Measurements from ENCODE around the gene SRPK2.
A peak's percentile ranks its signal among the peaks of the same experiment; 100 is the strongest.

SRPK2 gene

GRCh38 chr7:105246256-105246655 is 142.5 kb downstream of the SRPK2 start:
- Histone ChIP-seq H3K27ac (peak overlapping the region; percentile 10), H3K9me3 (no peaks in the 10 kb centered on the region), H3K36me3 (no peaks in the 10 kb centered on the region), H3K4me3 (ENCODE audit: low read depth in 1 of 2, low read length in 1 of 2) (no peak overlapping the region), H3K4me1 (ENCODE audit: control insufficient read depth in 1 of 2, insufficient read depth in 1 of 2, low read depth in 1 of 2, low read length in 1 of 2) (peaks cover 0 to 8% of the 10 kb centered on the region in 2 experiments), H3K27me3 (no peaks in the 10 kb centered on the region)
- TF ChIP-seq CTCF (IDR thresholded peaks at IDR 0.05): no peak

DNA sequence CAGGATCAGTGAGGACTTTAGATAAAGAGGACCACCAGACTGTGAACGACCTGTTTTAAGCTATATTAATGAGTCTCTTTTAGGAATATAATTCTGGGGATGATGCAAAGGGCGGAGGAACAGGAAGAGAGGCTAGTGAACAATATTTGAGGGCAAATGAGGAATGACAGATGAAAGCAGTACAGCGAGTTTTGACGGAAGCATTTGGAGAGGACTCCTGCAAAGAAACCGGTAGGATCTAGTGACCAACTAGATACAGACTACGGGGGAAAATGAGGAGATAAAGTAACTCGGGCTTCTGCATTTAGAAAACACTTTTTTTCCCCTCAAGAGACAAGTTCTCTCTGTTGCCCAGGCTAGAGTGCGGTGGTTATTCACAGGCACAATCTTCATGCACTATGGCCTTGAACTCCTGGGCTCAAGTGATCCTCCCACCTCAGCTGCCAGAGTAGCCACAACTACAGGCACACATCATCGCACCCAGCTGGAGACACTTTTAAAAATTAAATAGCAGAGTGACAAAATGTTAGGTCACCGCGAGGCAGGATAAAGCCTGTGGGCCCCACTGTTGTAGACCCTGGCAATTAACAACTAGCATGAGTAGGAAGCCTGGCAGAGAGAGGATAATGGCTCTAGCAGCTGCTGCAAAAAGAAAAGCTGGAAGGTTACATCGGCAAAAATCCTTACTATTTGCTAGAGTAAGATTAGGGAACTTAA is 143.2 kb downstream of the SRPK2 start:
- no peak for TF ChIP-seq CTCF (IDR thresholded peaks at IDR 0.05)
- Histone ChIP-seq H3K4me3 (ENCODE audit: low read depth in 1 of 2, low read length in 1 of 2) (no peak overlapping the region), H3K27me3 (no peaks in the 10 kb centered on the region), H3K4me1 (ENCODE audit: control insufficient read depth in 1 of 2, insufficient read depth in 1 of 2, low read depth in 1 of 2, low read length in 1 of 2) (peaks cover 0 to 8% of the 10 kb centered on the region in 2 experiments), H3K9me3 (no peaks in the 10 kb centered on the region), H3K36me3 (no peaks in the 10 kb centered on the region), H3K27ac (peak overlapping the region; percentile 7)

- no peak for TF ChIP-seq CTCF (IDR thresholded peaks at IDR 0.05)
- Histone ChIP-seq H3K27me3 (no peaks in the 10 kb centered on the region), H3K9me3 (no peaks in the 10 kb centered on the region), H3K36me3 (no peaks in the 10 kb centered on the region), H3K27ac (no peak overlapping the region), H3K4me1 (ENCODE audit: control insufficient read depth in 1 of 2, insufficient read depth in 1 of 2, low read depth in 1 of 2, low read length in 1 of 2) (peaks cover 0 to 8% of the 10 kb centered on the region in 2 experiments), H3K4me3 (ENCODE audit: low read depth in 1 of 2, low read length in 1 of 2) (no peak overlapping the region)
Measured at GRCh38 chr7:105244594-105244993, 144.1 kb downstream of the SRPK2 start.

DNA sequence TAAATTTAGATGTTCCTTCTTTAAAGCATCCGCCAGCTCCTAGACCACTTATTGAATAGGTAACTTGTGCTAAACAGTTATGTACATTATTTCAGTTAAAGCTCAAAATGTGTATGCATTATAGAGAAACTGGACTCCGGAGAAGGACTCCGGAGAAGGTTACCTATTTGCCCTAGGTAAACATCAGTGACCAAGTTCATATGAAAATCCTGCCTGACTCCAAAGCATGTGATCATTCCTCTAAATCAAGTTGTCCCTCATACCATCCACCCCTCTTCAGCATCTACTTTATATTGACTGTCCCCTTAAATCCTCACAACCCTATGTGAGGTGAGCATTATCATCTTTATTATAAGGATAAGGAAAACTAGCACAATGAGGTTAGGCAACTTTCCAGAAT is 147.5 kb downstream of the SRPK2 start:
- Histone ChIP-seq H3K27ac (no peak overlapping the region), H3K4me3 (ENCODE audit: low read depth in 1 of 2, low read length in 1 of 2) (no peak overlapping the region), H3K9me3 (no peaks in the 10 kb centered on the region), H3K27me3 (no peaks in the 10 kb centered on the region), H3K4me1 (ENCODE audit: control insufficient read depth in 1 of 2, insufficient read depth in 1 of 2, low read depth in 1 of 2, low read length in 1 of 2) (peaks cover 0 to 1% of the 10 kb centered on the region in 2 experiments), H3K36me3 (no peaks in the 10 kb centered on the region)
- TF ChIP-seq CTCF (IDR thresholded peaks at IDR 0.05): no peak

GRCh38 chr7:105238198-105238765 is 150.4 kb downstream of the SRPK2 start:
- H3K36me3 ChIP-seq: no peaks in the 10 kb centered on the region

More at GRCh38 chr7:105238198-105238765, 150.4 kb downstream of the SRPK2 start:
- Histone ChIP-seq H3K27me3 (no peaks in the 10 kb centered on the region), H3K4me1 (ENCODE audit: control insufficient read depth in 1 of 2, insufficient read depth in 1 of 2, low read depth in 1 of 2, low read length in 1 of 2) (no peaks in the 10 kb centered on the region), H3K27ac (no peak overlapping the region), H3K4me3 (ENCODE audit: low read depth in 1 of 2, low read length in 1 of 2) (no peak overlapping the region), H3K9me3 (no peaks in the 10 kb centered on the region)
- no peak for TF ChIP-seq CTCF (IDR thresholded peaks at IDR 0.05)
